NCI-H774 (cell line): ENCODE measurements around the gene YTHDF2.
A peak's percentile ranks its signal among the peaks of the same experiment; 100 is the strongest.
"Not testable (repeated sequence)": the region's sequence is repeated elsewhere in the genome, so short reads cannot be mapped to it uniquely, and the experiment has no call there.

Experiments used
- DNase-seq: peaks from one replicate; lab custom pipeline; 2025; lab: John Stamatoyannopoulos, UW

The YTHDF2 gene

DNA sequence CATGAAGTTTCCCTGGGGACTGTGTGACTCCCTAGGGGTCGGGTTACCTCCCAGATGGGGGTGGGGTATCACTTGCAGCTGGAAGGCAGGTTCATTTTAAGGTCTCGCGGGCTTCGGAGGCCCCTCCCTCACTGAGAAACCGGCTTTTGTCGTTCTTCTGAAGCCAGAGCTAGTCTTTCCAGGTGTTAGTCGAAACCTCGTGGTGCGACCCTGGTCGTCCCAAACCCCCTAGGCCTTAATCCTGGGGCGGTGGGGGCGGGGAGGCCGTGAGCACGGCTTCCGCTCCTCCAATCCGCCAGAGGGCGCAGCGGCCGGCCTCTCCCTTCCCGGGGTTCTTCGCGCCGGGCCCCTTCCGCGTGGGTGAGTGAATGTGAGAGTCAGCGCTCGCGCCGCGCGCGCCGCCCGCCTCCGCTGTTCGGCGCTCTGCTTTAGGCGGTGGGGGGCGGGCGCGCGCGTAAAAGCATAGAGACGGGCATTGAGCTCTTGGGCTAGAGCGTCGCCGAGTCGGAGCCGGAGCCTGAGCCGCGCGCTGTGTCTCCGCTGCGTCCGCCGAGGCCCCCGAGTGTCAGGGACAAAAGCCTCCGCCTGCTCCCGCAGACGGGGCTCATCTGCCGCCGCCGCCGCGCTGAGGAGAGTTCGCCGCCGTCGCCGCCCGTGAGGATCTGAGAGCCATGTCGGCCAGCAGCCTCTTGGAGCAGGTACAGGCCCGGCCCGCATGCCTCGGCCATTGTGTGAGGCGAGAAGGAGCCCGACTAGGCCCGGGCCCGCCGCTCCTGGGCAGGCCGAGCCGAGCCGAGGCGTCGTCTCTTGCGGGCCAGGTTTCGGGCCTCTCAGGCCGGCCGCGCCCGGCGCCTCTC is at the start of gene YTHDF2:
Gene YTHDF2, plus strand, starts transcription at position 491 of the 857 bp plus-strand sequence. Its CDS starts 181 bp downstream, at position 672.
- DNase-seq, result peak; percentile 85

DNA sequence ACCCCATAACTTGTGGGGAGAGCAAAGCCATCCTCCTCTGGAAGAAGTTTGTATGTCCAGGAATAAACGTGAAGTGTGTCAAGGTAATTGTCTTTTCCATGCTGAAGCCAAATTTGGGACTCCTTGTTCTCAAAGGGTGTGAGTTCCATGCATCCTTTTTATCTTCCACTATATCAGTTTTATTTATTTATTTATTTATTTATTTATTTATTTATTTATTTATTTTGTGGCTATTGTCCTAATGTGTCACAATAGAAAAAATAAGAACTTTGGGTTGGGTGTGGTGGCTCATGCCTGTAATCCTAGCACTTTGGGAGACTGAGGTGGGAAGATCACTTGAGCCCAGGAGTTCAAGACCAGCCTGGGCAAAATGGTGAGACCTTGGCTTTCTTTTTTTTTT is 45.1 kb upstream of the YTHDF2 start:
- DNase-seq, result not testable (repeated sequence)

DNA sequence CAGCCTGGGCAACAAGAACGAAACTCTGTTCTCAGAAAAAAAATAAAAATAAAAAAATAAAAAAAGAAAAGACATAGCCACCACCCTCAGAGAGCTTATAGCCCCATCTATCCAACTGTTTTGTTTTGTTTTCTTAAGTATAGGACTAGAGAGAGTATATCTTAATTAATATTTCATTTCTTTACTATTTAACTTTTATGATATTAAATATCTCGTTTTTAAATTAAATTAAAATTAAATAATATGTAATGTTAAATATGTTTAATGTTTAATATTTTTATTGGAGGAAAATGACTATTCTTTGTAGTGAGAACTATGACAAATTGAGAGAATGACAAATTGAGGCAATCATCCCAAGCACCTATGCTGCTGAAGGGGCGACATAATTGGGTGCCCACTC is 33.1 kb upstream of the YTHDF2 start:
- no peak for DNase-seq

DNA sequence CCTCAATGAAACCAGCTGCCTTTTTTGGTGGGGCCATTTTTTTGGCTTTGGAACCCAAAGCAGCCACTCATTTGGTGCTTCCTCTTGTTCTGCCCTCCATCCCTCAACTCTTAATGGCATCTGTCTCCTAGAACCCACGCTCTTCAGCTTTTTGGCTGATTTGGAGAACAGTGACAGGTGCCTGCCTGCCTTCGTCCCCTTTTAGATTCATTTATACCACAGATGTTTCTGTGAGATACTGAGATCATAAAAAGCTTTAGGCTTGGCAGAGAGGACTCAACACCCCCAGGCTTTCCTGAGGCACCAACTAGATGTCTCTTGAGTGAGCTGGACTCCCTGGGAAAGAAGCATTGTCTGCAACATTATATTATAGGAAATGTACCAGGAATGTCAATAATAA is 20.4 kb upstream of the YTHDF2 start:
- no peak for DNase-seq

DNA sequence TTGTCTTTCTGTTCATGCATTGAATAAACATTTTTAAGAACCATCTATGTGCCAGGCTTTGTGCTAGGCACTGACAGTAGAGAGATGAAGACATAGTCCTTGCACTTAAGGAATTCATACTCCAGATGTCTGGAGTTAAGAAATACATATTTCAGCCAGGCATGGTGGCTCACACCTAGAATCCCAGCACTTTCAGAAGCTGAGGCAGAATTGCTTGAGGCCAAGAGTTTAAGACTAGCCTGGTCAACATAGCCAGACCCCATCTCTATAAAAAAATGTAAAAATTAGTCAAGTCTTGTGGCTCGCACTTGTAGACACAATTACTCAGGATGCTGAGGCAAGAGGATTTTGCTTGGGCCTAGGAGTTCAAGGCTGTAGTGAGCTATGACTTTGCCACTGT is 18.6 kb upstream of the YTHDF2 start:
- DNase-seq, result no peak

DNA sequence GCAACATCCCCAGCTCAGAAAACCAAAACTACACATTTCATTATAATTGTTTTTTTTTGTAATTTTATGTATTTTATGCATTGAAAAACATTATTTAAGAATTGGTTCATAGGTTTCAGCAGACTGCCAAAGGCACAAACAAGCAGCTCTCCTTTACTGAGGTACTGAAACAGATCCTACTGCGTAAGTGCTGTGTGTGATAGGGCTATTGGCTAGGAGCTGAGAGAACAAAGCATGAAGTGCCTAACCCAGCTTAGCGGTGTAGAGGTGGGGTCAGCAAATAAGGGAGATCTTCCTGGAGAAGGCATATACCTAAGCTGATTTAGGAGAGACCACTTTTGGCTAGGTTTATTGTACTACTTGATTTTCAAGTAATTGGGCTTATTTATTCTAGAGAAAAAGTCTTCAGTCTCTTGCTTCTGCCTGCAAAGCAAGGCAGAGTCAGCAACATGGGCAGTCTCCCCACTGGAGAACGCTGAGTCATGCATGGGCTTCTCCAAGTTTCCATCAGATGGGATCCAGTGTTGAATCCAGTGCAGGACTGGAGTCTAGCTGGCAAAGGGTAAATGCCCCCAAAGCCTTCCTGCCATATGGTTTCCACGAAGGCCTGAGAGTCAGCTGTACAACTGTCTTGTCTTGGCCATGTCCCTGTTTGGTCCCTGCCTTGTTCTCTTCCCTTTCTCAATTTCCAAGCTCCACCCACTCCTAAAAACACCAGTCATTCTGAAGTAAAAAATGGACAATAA is 18.0 kb upstream of the YTHDF2 start:
- no peak for DNase-seq

DNA sequence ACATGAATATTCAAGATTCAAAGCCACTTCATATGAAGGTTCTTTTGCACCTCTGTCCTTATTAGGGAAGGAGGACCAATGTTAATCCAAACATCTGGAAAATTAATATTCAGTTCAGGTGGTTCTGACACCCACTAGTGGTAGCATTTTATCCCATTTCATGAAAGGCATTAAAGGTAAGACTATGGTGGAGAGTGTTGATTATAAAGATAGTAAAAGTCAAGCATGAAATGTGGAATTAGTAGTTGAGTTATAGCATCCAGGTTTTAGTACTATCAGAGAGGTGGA is 17.5 kb upstream of the YTHDF2 start:
- no peak for DNase-seq

DNA sequence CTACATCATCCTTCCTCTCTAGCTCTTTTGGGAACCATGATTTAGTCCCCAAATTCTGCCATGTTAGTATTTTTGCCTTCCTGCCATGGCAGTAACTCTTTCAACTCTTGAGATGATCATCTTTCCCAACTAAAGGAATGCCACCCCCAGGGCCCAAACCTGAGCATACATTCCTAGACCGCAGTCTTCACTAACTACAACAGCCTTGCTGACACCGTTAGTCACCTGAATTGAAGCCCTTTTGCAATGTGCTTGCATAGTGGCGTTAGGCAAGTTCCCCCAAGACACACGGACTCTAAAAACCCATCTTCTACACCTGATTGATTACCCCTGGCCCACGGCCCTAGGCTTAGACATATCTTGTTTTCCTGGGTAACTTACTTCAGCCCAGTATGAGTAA is 16.4 kb upstream of the YTHDF2 start:
- no peak for DNase-seq

DNA sequence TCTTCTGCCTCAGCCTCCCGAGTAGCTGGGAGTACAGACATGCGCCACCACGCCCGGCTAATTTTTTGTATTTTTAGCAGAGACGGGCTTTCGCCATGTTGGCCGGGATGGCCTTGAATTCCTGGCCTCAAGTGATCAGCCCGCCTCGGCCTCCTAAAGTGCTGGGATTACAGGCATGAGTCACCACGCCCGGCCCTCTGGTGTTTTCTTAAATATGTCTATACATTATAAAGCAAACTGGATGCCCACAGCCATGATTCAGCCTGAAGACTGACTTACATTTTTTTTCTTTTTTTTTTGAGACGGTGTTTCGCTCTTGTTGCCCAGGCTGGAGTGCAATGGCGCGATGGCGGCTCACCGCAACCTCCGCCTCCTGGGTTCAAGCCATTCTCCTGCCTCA is 14.8 kb upstream of the YTHDF2 start:
- not testable (repeated sequence) for DNase-seq

DNA sequence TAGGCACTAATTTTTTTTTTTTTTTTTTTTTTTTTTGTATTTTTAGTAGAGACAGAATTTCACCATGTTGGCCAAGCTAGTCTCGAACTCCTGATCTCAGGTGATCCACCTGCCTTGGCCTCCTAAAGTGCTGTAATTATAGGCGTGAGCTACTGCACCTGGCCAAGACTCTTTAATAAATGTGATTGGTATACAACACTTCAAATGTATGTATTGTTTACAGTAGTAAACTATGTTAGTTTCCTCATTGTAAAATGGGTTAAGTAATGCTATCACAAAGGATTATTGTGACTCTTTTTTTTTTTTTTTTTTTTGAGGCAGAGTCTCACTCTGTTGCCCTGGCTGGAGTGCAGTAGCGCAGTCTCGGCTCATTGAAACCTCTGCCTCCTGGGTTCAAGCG is 11.4 kb upstream of the YTHDF2 start:
- DNase-seq, result not testable (repeated sequence)

DNA sequence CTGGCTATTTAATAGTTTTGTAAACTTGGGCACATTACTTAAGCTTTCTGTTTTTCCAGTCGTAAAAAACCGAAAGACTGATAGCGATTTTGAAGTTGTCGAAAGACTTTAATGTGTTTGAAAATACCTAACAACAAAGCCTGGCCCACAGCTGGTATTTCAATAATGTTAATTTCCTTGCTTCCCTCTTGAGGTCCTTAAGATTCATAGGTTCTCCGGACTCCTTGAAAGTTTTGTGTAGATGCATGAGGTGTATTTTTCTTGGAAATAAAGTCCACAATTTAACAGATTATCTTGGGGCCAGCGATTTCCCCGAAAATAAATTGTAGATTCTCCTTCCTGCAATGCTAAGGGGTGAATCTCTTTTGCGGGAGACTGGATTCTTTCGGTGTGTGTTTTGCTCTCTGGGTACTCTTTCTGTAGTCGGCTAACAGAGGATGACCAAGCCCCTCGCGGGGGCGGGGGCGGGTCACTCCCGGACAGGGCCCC is 735 bp upstream of the YTHDF2 start:
- no peak for DNase-seq

DNA sequence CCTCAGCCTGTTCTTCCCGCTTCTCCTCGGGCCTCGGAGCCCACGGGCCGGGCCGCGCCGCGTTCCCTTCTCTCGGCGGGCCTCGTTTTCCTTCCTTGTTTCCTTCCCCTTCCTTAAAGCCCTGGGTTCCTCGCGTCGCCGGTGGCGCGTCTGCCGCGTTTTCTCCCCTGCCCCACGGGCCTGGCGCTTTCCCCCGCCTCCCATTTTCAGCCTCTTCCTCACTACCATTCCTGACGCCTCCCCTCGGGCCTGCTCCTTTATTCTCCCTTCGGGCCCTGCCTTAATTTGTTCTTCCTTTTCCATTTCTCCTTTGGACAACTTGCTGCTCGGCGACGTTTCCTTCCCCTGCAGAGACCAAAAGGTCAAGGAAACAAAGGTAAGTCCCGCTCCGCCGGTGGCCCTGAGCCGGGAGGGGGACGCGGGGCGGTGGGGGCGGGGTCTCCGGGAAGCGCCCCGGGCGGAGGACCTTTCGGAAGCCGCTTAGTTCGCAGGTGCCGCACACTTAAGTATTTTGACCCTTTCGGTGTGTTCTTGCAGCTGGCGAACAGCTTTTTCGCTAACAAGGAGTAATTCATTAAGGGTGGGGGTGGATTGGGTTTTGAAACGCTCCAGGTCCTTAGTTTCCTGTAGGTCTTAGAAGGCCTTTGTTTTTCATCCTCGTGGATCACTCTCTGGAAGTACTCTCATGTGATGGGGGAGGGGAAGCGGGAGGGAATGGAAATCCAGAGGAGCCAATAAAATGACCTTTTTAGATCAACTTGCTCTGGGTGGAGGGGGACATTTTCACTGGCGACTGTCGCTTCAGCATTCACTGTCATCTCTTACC is 780 bp downstream of the YTHDF2 start:
- peak; percentile 7 for DNase-seq

DNA sequence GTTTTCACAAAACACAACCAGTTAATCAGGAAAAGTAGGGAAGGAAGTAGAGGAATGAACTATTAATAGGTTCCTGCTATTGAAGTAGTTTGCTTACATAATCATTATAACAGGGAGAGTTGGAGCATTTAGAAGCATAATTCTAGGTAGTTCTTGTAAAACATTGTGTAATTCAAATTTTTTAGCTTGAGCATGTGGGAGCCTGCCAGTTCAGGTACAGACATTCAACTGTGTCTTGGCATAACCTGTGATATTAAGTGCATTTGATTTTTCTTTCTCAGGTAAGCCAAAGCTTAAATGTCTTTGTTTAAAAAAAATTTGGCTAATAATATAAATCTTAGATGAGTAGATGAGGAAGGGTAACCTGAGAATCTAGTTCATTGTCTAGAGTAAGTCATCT is 3.4 kb downstream of the YTHDF2 start:
- DNase-seq, result no peak

DNA sequence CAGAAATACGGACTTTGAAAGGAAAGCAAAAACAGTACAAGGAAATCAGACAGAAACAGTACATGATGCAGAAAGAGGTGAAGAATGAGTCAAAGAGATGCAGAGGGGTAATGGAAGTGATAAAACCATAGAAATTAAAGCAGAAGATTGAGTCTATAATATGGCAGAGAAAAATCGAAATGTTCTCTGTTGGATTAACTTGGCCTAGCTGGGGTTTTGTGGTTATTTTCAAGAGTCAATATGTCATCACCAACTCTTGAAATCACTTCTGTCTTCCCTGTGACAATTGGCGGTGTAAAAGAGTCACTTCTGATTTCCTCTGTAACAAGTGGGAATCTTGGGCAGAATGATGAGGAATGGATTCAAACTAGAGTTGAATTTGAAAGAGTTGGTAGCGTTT is 7.4 kb downstream of the YTHDF2 start:
- no peak for DNase-seq

DNA sequence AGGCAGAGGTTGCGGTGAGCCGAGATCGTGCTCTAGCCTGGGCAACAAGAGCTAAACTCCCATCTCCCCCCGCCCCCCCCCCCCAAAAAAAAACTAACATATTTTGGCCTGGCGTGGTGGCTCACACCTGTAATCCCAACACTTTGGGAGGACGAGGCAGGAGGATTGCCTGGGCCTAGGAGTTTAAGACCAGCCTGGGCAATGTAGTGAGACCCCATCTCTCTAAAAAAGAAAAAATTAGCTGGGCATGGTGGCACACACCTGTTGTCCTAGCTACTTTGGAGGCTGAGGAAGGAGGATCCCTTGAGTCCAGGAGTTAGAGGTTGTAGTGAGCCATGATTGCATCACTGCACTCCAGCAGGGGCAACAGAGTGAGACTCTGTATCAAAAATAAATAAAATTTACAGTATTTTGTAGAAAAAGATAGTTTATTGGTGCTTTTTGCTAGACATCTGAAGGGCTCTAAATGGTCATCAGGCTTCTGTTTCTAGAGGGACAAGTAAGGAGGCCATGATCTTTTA is 9.0 kb downstream of the YTHDF2 start:
- DNase-seq, result no peak

DNA sequence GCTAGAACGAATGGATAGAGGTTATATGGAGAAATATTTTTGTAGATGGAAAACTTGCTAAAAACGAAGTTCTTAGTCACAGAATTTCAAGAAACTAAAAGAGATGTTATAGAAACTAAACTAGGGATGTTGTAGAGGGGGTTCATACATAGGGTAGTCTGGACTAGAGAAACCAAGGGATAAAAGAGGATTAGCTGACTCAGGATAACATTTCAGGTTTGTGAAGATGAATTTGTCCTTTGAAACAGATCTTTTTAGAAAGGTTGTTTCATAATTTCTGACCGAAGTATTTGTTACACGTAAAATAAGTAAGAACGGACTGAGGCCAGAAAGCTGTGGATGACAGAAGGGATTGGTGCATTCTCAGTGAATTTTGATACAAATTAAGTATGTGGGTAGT is 13.6 kb downstream of the YTHDF2 start:
- DNase-seq, result no peak

DNA sequence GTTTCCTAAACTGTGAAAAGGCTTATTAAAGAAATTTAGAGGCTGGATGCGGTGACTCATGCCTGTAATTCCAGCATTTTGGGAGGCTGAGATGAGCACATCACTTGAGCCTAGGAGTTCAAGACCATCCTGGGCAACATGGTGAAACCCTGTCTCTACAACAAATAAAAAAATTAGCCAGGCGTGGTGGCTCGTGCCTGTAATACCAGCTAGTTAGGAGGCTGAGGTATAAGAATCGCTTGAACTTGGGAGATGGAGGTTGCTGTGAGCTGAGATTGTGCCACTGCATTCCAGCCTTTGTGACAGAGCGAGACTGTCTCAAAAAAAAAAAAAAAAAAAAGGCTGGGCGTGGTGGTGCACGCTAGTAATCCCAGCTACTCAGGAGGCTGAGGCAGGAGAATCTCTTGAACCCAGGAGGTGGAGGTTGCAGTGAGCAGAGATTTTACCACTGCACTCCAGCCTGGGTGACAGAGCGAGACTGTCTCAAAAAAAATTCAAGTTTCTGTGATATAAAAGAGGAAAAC is 14.1 kb downstream of the YTHDF2 start:
- not testable (repeated sequence) for DNase-seq

DNA sequence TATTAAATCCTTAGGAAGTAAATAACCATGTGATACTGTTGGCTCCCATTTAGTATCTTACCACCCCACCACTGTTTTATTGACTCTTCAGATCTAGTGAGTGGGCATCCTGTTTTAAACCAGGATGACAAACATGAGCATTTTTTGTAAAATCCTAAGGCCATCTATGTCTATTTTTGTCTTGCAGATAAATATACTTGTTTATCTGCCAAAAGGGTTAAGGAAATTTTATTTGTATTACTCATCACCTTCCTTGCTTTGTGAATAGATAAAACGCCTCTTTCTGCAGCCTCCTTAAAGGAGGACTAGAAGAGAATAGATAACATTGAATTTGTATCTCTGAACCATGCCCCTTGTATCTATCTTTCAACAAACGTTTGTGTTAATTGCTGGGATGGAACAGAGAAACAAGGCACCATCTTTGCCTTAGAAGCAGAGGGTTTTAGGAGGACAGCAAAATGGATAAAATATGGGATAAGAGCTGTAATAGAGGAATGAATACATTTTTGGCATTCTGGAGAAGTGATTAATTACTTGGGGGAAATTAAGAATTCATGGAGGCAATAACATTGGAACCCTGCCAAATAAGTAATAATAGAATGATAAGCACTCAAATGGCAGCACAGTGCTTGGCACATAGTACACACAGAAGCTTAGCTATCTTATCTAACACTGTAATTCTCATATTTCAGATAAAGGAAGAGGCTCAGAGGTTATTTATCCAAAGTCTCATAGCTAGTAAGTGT is 14.7 kb downstream of the YTHDF2 start:
- DNase-seq, result no peak

DNA sequence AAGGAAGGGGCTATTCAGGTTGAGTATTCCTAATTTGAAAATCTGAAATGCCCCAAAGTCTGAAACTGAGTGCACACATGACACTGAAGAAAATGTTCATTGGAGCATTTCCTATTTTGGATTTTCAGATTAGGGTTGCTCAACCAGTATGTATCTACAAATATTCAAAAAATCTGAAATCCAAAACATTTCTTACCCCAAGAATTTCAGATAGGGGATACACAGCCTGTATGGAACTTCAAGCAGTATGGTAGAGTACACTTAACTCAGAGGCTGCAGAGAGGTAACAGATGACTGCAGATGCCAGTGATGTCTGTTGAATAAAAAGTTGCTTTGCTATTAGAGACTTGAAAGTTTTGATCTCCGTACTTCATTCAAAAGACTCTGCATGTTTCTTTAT is 19.0 kb downstream of the YTHDF2 start:
- no peak for DNase-seq

DNA sequence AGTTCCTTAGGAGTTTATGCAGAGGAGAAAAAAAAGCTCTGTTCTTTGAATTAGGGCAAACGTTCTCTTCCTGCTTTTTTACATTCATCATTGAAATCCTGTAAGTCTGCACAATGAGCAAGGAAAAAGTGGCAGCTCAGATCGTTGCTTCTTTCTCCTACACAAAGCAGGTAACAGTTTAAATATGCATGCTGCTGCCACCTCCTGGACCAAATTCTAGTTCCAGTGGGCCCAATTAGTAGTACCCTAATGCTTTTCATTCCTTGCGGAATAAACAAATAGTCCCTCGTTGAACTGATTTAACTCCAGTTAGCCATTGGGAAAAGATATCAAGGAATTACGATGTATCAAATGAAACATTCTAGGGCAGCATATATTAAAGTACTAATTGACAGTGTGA is 20.1 kb downstream of the YTHDF2 start:
- no peak for DNase-seq

DNA sequence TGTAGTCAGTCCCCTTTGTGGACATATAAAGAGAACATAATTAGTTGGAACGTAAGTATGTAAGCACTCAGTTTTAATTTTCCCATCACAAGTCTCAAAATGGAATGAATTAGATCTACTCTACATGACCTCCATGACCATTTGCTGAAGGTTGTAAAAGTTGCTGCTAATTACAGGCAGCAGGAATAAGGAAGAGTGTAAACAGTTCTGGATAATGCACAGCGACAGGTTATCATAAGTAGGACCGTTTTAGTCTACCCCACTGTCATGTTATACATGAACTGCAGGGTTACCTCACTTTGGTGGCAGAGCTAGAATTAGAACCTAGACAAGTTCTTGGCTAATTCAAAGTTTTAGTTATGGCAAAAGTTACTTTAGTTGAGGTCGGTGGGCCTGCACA is 21.7 kb downstream of the YTHDF2 start:
- no peak for DNase-seq
